GM10266 (cell line): ENCODE results near the gene SRPK3.

Source experiments
- DNase-seq: peaks from one replicate; pipeline ENCODE4 v3.0.0; 2012; ENCODE audit errors: extremely low spot score
- TF ChIP-seq, protein P1 (sequence below): IDR thresholded peaks from 2 replicates; pipeline ENCODE4 v1.5.1; 2012; ENCODE audit warnings: mild to moderate bottlenecking, low read depth; ENCODE audit not compliant: control insufficient read depth, insufficient read depth; ENCODE audit errors: missing control alignments

SRPK3 gene

DNA sequence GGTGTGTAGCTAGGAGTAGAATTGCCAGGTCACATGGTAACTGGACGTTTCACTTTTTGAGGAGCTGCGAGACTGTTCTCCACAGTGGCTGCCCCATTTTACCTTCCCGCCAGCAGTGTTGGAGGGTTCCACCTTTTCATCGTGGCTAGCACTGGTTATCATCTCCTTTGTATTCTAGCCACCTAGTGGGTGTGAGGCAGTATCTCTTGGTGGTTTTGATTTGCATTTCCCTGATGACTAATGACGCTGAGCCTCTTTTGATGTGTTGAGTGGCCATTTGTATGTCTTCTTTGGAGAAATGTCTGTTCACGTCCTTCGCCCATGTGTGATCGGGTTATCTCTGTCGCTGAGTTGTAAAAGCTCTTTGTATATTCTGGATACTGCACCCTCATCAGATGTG, 45.6 kb upstream of the SRPK3 start:
- TF ChIP-seq, protein P1, sequence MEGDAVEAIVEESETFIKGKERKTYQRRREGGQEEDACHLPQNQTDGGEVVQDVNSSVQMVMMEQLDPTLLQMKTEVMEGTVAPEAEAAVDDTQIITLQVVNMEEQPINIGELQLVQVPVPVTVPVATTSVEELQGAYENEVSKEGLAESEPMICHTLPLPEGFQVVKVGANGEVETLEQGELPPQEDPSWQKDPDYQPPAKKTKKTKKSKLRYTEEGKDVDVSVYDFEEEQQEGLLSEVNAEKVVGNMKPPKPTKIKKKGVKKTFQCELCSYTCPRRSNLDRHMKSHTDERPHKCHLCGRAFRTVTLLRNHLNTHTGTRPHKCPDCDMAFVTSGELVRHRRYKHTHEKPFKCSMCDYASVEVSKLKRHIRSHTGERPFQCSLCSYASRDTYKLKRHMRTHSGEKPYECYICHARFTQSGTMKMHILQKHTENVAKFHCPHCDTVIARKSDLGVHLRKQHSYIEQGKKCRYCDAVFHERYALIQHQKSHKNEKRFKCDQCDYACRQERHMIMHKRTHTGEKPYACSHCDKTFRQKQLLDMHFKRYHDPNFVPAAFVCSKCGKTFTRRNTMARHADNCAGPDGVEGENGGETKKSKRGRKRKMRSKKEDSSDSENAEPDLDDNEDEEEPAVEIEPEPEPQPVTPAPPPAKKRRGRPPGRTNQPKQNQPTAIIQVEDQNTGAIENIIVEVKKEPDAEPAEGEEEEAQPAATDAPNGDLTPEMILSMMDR = no peak
- DNase-seq = no peak

DNA sequence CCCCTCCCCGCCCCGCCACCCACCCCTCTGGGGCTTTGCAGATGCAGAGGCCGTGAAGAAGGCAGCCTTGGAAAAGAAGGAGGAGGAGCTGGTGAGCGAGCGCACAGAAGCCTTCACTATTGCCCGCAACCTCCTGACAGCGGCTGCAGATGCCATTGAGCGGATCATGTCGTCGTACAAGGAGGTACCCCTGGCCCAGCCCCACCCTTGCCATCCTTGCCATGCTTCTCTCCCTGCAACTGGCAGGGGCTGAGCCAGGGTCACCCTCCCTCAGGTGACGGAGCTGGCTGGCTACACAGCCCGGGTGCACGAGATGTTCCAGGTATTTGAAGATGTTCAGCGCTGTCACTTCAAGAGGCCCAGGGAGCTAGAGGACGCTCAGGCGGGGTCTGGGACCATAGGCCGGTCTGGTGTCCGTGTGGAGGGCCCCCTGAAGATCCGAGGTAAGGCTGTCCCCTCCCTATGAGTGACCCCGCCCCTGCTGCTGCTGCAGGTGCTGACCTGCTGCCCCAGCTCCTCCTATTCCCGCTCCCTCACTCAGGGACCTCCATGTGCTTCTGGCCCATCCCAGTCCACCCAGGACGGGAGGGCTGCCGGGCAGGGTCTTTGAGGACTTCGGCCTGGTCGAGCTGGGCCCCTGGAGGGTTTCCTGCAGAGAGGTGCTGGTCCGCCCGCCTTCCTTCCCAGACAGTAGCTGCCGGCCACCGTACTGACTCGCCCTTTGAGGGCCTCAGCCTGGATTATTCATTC, 44.6 kb upstream of the SRPK3 start:
- DNase-seq = no peak
- TF ChIP-seq, protein P1 = no peak

DNA sequence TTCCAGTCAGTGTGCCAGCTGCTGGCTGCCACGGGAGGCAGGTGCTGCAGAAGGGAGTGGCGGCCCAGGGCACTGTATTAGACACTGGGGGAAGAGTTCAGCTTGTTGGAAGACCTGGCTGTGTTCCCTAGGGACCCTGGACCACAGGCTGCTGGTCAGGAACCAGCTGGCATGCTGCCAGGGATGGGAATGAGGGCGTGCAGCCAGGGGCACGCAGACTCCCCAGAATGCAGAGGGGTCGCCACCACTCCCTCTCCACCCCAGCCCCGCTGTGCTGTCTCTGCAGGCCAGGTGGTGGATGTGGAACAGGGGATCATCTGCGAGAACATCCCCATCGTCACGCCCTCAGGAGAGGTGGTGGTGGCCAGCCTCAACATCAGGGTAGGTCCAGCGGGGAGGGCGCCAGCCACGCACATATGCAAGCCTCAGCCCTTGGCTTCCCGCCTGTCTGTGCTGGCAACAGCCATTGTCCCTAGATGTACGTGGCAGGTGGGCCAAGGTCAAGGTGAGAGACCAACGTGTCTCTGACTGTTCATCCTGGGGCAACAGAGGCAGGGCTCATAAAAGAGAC, 43.9 kb upstream of the SRPK3 start:
- TF ChIP-seq, protein P1 = no peak
- no peak for DNase-seq

DNA sequence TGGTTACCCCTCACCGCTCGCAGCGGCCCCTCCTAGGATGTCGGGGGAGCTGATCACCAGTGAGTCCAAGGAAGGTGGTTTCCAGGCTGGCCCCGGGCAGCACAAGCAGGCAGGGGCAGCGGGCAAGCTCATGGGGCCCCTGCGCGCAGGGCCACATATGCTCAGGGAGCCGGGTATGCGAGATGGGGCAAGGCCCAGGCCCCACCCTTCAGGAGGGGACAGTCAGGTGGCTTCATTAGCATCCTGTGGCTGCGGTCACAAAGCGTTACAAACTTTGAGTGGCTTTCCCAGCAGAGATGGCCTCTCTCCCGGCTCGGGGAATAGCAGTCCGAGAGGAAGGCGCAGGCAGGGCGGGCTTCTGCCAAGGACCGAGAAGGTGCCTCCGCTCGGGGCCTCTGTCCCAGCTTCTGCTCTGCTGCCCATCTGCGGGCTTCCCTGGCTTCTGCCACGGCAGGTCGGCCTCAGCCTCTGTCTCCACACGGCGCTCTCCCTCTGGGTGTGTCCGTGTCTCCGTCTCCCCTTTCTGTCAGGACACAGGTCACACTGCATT, 42.7 kb upstream of the SRPK3 start:
- TF ChIP-seq, protein P1 = no peak

DNA sequence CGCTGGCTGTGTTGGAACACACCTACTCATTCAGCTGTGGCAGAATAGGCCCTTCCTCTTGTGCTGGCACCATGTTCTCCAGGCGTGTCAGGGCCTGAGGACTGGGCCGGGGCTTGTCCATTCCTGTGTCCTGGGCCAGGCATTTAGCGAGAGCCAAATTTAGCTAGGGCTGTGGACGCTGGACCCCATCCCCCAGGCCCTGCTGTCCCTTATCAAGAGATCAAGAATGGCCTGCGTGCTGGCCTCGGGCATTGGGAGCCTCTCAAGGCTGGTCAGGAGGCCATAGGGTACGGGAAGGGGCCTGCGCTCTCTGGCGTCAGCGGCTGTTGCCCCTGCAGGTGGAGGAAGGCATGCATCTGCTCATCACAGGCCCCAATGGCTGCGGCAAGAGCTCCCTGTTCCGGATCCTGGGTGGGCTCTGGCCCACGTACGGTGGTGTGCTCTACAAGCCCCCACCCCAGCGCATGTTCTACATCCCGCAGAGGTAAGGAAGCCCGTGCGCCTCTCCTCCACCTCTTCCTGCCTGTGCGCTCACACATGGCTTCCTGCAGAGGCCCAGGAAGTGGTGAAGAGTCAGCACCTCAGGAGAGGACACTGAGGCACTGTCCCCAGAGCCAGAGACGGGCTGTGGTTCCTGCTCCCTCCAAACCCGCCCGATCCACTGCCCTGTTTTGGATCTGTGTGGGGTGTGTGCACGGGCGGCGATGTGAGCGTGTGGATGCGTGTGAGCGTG, 40.9 kb upstream of the SRPK3 start:
- TF ChIP-seq, protein P1 = no peak
- no peak for DNase-seq

More for the DNA sequence above, 42.7 kb upstream of the SRPK3 start:
- DNase-seq = no peak

DNA sequence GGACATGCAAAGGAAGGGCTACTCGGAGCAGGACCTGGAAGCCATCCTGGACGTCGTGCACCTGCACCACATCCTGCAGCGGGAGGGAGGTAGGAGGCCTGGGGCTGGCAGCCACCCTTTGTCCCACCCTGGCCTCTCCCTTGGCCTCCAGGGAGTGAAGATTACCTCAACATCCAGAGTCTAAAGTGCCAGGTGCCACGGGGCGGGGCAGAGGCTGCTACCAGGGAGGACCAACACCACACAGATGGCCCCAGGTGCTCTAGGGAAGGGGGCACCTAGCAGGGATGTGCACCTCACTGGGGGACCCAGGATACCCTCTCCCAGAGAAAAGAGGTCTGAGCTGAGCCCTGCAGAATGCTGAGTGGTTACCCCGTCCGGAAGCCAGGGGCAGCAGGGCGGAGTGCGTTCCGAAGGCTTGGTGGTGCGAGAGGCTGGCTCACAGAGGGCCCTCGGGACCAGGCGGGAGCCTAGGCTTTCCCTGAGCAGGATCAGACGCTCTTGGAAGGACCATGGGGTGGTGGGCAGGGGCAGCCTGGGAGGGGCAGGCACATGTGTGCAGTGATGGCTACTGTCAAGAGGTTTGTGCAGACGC, 40.1 kb upstream of the SRPK3 start:
- no peak for DNase-seq
- TF ChIP-seq, protein P1 = no peak
